NCI-H2081 (cell line): Measurements from ENCODE around the gene CAMTA1.

Experiments
- DNase-seq, 2 experiments: peaks; one replicate each; lab custom pipeline; 2025; lab: John Stamatoyannopoulos, UW

Gene CAMTA1

GRCh38 chr1:7198664-7199063 lies 413.4 kb downstream of the CAMTA1 start:
- DNase-seq: no peak

- no peak for DNase-seq
Measured at GRCh38 chr1:7199077-7199779, 414.0 kb downstream of the CAMTA1 start.

GRCh38 chr1:7207875-7208646 lies 422.8 kb downstream of the CAMTA1 start:
- peak; percentile 81 to 85 for DNase-seq

- no peak for DNase-seq
Measured at GRCh38 chr1:7208647-7209180, 423.5 kb downstream of the CAMTA1 start.

GRCh38 chr1:7209336-7209735 lies 424.1 kb downstream of the CAMTA1 start:
- DNase-seq: no peak

GRCh38 chr1:7218210-7218832 lies 433.1 kb downstream of the CAMTA1 start:
- peak; percentile 55 to 63 for DNase-seq

- peak; percentile 11 to 48 for DNase-seq
Measured at GRCh38 chr1:7219031-7219430, 433.8 kb downstream of the CAMTA1 start.

GRCh38 chr1:7220007-7220406 lies 434.8 kb downstream of the CAMTA1 start:
- no peak for DNase-seq

GRCh38 chr1:7220712-7221252 lies 435.5 kb downstream of the CAMTA1 start:
- DNase-seq: no peak

GRCh38 chr1:7221826-7222694 lies 436.8 kb downstream of the CAMTA1 start:
- DNase-seq: no peak

- DNase-seq: no peak
Measured at GRCh38 chr1:7222695-7223015, 437.4 kb downstream of the CAMTA1 start.

- peak; percentile 21 to 77 for DNase-seq
Measured at GRCh38 chr1:7223334-7224080, 438.3 kb downstream of the CAMTA1 start.

- no peak for DNase-seq
Measured at GRCh38 chr1:7224081-7224534, 438.9 kb downstream of the CAMTA1 start.

GRCh38 chr1:7224644-7225043 lies 439.4 kb downstream of the CAMTA1 start:
- no peak for DNase-seq

GRCh38 chr1:7225711-7226505 lies 440.7 kb downstream of the CAMTA1 start:
- DNase-seq: no peak

- DNase-seq: no peak
Measured at GRCh38 chr1:7227654-7228053, 442.4 kb downstream of the CAMTA1 start.

- DNase-seq: no peak
Measured at GRCh38 chr1:7228252-7228961, 443.2 kb downstream of the CAMTA1 start.

GRCh38 chr1:7229186-7229585 lies 443.9 kb downstream of the CAMTA1 start:
- no peak for DNase-seq
